ENCODE measurements around the gene COLEC11. TPM values are rescaled to one million over a fixed set of nuclear protein-coding genes. Genes with fewer than 3 reads are reported as not detected.
A peak's percentile ranks its signal among the peaks of the same experiment; 100 is the strongest.

The COLEC11 gene
- total RNA-seq, 1 donor from 2014 or later = not detected

- TF ChIP-seq, protein P1, sequence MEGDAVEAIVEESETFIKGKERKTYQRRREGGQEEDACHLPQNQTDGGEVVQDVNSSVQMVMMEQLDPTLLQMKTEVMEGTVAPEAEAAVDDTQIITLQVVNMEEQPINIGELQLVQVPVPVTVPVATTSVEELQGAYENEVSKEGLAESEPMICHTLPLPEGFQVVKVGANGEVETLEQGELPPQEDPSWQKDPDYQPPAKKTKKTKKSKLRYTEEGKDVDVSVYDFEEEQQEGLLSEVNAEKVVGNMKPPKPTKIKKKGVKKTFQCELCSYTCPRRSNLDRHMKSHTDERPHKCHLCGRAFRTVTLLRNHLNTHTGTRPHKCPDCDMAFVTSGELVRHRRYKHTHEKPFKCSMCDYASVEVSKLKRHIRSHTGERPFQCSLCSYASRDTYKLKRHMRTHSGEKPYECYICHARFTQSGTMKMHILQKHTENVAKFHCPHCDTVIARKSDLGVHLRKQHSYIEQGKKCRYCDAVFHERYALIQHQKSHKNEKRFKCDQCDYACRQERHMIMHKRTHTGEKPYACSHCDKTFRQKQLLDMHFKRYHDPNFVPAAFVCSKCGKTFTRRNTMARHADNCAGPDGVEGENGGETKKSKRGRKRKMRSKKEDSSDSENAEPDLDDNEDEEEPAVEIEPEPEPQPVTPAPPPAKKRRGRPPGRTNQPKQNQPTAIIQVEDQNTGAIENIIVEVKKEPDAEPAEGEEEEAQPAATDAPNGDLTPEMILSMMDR (IDR thresholded peaks at IDR 0.05) = no peak
- Mint-ChIP-seq H3K36me3 (ENCODE audit: unreplicated experiment) (peaks cover 25% of the 10 kb centered on the region), H3K4me1 (ENCODE audit: unreplicated experiment) (peaks cover 20% of the 10 kb centered on the region), H3K4me3 (ENCODE audit: unreplicated experiment) (peak overlapping the region; percentile 30), H3K27ac (ENCODE audit: unreplicated experiment) (peak overlapping the region; percentile 78), H3K9me3 (ENCODE audit: unreplicated experiment) (no peaks in the 10 kb centered on the region), H3K27me3 (ENCODE audit: unreplicated experiment) (no peaks in the 10 kb centered on the region)
- no peak for DNase-seq (ENCODE audit: extremely low spot score, unreplicated experiment)
These were observed 9.4 kb upstream of the COLEC11 start for GRCh38 chr2:3585261-3586109.

GRCh38 chr2:3586220-3586619 lies 8.7 kb upstream of the COLEC11 start:
- H3K4me1 Mint-ChIP-seq (ENCODE audit: unreplicated experiment) = peaks cover 20% of the 10 kb centered on the region
- H3K4me3 Mint-ChIP-seq (ENCODE audit: unreplicated experiment) = no peak overlapping the region
- peak overlapping the region; percentile 78 for H3K27ac Mint-ChIP-seq (ENCODE audit: unreplicated experiment)
- no peaks in the 10 kb centered on the region for H3K9me3 Mint-ChIP-seq (ENCODE audit: unreplicated experiment)
- TF ChIP-seq, protein P1 (IDR thresholded peaks at IDR 0.05) = no peak
- H3K27me3 Mint-ChIP-seq (ENCODE audit: unreplicated experiment) = no peaks in the 10 kb centered on the region
- peaks cover 18% of the 10 kb centered on the region for H3K36me3 Mint-ChIP-seq (ENCODE audit: unreplicated experiment)
- no peak for DNase-seq (ENCODE audit: extremely low spot score, unreplicated experiment)

DNA sequence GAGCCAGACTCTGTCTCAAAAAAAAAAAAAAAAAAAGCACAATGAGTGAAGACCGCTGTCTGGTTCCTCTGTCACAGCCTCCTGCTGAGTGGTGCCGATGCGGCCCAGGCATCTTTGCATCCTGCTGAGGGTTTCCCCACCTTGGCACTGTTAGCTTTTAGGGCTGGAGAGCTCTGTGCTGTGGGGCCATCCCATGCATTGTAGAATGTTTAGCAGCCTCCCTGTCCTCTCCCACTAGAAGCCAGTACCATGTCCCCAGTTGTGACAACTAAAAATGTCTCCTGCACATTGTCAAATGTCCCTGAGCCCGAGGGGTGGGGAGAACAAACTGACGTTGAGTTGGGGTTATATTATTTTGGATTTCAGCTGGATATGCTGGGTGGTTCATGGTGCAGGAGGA lies 7.9 kb upstream of the COLEC11 start:
- Mint-ChIP-seq H3K4me3 (ENCODE audit: unreplicated experiment) (no peak overlapping the region), H3K27me3 (ENCODE audit: unreplicated experiment) (no peaks in the 10 kb centered on the region), H3K27ac (ENCODE audit: unreplicated experiment) (no peak overlapping the region), H3K36me3 (ENCODE audit: unreplicated experiment) (peaks cover 11% of the 10 kb centered on the region), H3K9me3 (ENCODE audit: unreplicated experiment) (no peaks in the 10 kb centered on the region), H3K4me1 (ENCODE audit: unreplicated experiment) (peaks cover 20% of the 10 kb centered on the region)
- no peak for DNase-seq (ENCODE audit: extremely low spot score, unreplicated experiment)
- TF ChIP-seq, protein P1 (IDR thresholded peaks at IDR 0.05) = no peak

DNA sequence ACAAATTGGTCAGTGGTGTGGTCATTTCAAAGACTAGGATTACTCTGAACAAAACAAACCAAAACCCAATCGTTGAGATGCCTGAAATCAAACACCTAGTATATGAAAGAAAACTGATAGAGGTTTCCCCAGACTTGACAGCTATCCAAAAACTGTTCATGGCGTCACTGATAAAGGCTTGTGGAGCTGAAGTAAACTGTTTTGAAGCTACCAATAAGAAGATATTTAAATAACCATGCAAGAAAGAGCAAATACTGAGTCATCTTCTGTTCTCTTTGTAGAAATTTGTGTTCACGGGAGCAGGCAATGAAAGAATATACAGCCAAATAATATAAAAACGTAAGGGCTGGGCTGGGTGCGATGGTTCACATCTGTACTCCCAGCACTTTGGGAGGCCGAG lies 7.5 kb upstream of the COLEC11 start:
- Mint-ChIP-seq H3K27me3 (ENCODE audit: unreplicated experiment) (no peaks in the 10 kb centered on the region), H3K36me3 (ENCODE audit: unreplicated experiment) (peaks cover 11% of the 10 kb centered on the region), H3K4me3 (ENCODE audit: unreplicated experiment) (no peak overlapping the region), H3K4me1 (ENCODE audit: unreplicated experiment) (peaks cover 20% of the 10 kb centered on the region), H3K27ac (ENCODE audit: unreplicated experiment) (no peak overlapping the region), H3K9me3 (ENCODE audit: unreplicated experiment) (no peaks in the 10 kb centered on the region)
- TF ChIP-seq, protein P1 (IDR thresholded peaks at IDR 0.05) = no peak
- no peak for DNase-seq (ENCODE audit: extremely low spot score, unreplicated experiment)

GRCh38 chr2:3588084-3588483 lies 6.8 kb upstream of the COLEC11 start:
- no peaks in the 10 kb centered on the region for H3K9me3 Mint-ChIP-seq (ENCODE audit: unreplicated experiment)
- no peak overlapping the region for H3K4me3 Mint-ChIP-seq (ENCODE audit: unreplicated experiment)
- peaks cover 20% of the 10 kb centered on the region for H3K4me1 Mint-ChIP-seq (ENCODE audit: unreplicated experiment)
- H3K36me3 Mint-ChIP-seq (ENCODE audit: unreplicated experiment) = peaks cover 4% of the 10 kb centered on the region
- DNase-seq (ENCODE audit: extremely low spot score, unreplicated experiment) = no peak
- H3K27ac Mint-ChIP-seq (ENCODE audit: unreplicated experiment) = no peak overlapping the region
- H3K27me3 Mint-ChIP-seq (ENCODE audit: unreplicated experiment) = no peaks in the 10 kb centered on the region
- TF ChIP-seq, protein P1 (IDR thresholded peaks at IDR 0.05) = no peak

Measured in osteocyte (in vitro differentiated cells).